HG03103 (cell line): ENCODE data around the gene NDRG4.

ENCODE experiments used
- ATAC-seq: cut with Tn5 transposase; IDR thresholded peaks from one replicate; pipeline ENCODE4 v1.9.1; 2021; ENCODE audit warnings: low read depth; ENCODE audit not compliant: unreplicated experiment

The NDRG4 gene

DNA sequence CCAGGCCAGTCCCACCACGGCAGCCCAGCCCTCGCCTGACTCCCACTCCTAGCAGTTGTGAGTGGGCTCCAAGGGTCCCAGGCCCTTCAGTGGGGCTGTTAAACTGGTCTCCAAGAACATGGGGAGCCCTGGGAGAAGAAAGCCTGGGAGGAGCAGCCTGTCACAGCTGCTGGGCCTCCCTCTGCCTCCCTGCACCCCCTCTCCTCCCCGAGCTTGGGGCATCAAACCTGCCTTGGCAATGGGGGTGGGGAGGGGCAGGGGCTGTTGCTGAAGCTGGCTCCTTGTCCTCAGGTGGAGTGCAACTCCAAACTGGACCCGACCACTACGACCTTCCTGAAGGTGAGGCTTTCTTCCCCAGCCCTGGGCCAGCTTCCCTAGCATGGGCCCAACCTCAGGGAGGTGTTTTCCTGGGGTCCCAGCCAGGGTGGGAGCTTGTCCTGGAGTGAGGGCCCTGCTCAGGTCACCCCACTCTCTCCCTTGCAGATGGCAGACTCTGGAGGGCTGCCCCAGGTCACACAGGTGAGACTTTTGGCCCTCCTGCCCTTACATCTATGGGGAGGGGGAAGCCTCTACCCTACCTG lies 8.8 kb downstream of the NDRG4 start:
- ATAC-seq = no peak

- no peak for ATAC-seq
Measured at GRCh38 chr16:58509256-58510096, 9.5 kb downstream of the NDRG4 start.

DNA sequence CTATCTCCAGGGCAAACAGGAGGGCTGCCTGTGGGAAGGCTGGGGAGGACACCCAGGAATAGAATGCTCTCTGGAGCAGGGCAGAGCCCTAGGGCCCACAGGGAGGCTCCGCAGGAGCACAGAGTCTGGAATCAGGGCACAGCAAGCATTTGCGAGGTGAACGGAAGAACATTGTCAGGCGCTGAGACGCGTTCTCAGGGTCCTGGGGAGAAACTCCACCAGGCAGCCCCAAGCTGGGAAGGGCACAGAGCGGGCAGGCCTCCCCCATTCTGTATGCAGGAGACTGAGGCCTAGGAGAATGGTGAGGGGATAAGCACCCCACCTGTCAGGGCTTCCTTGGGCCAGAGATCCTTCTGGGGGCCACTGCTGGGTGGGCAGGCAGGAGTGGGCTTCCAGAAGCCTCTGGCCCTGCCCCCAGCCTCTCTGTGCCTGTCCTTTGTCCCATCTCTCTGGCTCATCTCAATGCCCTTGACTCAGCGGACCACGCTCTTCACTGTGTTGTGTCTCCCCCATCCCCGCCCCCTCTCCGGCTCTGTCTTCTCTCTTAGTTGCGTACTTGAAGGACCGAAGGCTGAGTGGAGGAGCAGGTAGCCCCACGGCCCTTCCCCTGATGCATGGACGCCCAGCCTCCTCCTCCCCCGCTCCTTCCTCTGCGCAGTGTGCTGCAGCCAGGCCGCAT lies 10.3 kb downstream of the NDRG4 start:
- no peak for ATAC-seq

- ATAC-seq = no peak
Measured at GRCh38 chr16:58510776-58511628, 11.1 kb downstream of the NDRG4 start.

DNA sequence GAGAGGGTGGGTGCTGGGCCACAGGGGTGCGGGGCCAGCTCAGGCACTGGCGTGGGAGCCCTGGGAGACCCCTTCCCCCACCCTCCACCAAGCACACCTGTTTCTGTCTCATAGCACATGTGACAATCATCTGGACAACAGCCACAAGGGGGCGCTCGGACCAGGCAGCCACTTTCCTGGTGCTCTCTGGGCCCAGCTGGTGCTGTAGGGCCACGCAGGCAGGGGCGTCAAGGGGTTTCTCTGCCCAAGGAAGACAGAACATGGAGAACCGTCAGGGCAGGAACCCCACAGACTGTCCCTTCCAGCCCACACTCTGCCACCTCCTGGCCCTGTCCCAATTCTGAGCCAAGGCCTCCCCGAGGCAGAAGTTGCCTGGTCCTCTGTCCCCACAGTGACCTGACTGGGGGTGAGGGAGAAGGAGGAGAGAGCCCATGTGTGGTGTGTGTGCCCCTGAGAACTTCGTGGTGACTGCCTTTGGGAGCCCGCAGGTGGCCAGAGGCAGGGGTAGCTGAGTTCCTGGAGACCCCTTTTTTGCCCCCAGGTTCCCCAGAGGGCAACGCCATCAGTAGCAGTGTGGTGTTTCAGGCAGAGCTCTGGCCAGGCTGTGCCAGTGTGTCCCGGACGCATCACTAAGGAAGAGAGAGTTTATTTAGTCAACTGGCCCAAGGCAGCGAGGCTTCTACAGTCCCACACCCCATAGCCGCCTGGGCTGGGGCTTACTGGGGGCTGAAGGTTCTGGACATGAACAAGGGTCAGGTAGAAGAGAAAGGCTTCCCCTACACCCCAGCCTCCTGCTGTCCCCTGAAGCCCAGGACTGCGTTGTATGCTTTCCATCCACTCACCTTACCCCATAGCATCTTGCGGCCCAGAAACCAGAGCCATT lies 12.2 kb downstream of the NDRG4 start:
- no peak for ATAC-seq

DNA sequence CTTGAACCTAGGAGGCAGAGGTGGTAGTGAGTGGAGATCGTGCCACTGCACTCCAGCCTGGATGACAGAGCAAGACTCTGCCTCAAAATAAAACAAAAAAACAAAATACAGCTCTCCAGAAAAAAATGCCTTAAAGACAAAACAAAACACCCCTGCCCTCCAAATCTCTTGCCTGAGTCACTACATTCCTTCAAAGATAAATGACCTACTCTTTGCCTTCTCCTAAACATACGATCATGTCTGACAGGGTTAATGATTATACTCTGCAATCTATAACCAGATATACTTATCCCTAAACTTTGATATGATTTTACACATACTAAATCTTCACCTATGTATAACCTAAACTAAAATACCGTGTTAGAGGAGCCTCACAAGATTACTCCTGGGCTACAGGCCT lies 13.9 kb downstream of the NDRG4 start:
- ATAC-seq = no peak

DNA sequence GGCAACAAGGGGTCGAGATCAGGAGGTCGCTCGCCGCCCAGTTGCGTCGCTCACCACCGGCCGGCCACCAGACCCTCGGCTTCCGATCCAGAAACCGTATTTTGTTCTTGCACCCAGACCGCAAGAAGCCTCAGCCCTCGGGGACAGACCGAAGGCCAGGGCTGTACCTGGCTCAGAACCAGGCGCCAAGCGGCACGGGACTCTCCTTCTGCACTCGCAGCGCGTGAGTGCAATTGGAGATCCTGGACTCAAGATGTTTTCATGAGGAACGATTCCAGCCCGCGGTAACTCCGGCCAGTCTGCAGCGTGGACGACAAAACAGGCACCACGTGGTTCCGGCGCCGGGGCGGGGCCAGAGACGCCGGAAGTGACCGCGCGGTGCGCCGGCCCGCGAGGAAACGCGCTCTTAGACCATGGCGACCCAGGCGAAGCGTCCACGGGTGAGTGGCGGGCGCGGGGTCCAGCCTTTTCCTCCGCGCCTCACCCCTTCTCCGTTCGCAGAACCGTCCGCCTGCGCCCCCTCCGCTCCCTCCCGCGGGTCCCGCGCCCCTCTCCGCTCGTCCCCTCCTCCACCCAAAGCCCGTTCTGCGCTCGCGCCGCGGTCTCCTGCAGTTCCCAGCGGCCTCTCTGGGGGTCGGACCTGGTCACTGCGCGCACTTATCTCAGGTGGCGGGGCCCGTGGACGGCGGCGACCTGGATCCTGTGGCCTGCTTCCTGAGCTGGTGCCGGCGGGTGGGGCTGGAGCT lies 15.4 kb downstream of the NDRG4 start, which contains the start of gene SETD6:
Gene SETD6 (plus strand): TSS at position 393 of the 746 bp plus-strand sequence. CDS start 21 bp downstream, at position 414.
- peak; percentile 64 for ATAC-seq

DNA sequence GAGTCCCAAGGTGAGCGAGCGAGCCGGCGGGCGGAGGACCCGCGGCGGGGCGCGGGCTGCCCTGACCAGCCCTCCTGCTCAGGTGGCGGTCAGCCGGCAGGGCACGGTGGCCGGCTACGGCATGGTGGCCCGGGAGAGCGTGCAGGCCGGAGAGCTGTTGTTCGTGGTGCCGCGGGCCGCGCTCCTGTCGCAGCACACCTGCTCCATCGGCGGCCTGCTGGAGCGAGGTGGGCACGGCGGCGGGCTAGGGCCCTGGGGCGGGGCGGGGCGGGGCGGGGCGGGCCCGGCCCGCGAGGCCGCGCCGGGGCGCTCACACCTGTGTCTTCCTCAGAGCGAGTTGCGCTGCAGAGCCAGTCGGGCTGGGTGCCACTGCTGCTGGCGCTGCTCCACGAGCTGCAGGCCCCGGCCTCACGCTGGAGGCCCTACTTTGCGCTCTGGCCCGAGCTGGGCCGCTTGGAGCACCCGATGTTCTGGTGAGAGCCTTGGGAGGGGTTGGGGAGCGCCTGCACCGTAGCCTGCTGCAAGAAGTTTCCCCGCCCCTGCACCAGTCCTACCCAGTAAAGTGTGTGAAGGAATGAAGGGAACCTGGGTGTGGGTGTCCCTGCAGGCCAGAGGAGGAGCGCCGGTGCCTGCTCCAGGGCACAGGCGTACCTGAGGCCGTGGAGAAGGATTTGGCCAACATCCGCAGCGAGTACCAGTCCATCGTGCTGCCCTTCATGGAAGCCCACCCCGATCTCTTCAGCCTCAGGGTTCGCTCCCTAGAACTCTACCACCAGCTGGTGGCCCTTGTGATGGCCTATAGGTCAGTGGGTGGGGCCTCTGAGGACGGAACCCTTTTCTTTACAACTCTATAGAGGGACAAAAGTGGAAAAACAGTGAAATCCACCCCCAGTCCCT lies 16.2 kb downstream of the NDRG4 start:
- peak; percentile 29 for ATAC-seq

DNA sequence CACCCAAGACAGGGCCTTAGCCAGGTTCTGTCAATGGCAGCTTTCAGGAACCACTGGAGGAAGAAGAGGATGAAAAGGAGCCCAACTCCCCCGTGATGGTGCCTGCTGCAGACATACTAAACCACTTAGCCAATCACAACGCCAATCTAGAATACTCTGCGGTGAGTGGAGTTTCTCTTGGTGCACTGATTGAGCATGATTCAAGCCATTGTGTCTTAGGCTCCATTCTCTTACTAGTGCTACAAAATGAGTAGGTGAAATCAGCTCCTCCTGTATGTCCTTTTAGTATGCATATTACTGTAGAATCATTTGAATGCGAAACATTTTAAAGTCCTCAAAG lies 16.8 kb downstream of the NDRG4 start:
- ATAC-seq = no peak

- ATAC-seq = peak; percentile 37
Measured at GRCh38 chr16:58518083-58518979, 18.4 kb downstream of the NDRG4 start.

- ATAC-seq = no peak
Measured at GRCh38 chr16:58518980-58519368, 19.0 kb downstream of the NDRG4 start.

DNA sequence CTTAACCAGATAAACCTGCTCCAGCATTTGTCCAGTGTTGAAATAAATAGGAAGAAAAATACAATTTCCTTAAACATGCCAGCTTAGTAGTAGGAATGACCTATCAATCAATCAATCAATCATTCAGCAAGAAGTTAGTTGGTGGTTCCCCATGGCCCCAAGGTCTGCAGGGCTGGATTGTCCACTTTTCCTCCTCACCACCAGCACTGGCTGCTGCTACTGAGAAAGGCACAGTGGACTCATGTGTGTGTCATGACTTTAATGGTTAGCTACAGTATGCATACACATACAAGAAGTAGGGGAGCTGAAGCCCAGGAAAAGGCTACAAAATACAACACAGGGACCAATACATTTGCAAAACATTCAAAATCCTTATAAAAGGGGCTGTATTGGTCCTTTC lies 19.8 kb downstream of the NDRG4 start:
- no peak for ATAC-seq

DNA sequence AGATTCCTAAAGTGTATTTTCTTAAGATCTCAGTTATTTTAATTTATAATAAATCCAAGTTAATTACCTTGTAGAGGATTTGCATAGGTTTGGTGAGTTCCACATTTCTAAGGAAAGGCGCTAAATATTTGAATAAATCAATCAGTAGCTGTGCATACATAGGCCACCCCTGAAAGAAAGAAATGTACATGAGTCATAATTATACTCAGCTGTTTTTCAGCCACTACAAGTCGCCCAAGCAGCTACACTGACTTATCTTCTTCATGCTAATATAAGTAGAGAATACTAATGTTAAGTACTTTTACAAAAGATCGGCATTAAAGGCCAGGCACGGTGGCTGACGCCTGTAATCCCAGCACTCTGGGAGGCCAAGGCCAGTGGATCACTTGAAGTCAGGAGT lies 30.2 kb downstream of the NDRG4 start:
- ATAC-seq = no peak

DNA sequence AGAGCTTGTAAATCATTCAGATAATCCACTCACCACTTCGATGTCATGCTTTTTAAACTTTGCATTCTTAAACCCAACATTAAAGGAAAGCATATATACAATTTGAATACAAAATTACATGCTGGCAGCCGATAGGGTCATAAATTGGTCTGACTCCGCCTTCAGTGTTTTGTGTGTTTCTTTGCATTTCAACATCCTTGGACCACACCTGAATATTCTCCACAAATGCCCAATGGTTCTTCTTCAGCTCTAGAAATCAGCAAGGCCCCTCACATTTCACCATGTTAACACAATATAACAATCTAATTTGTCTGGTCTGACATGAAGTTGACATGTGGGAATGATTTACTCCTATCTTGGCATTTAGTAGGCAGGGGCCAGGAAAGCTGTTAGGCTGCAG lies 32.5 kb downstream of the NDRG4 start:
- no peak for ATAC-seq

- no peak for ATAC-seq
Measured at GRCh38 chr16:58533751-58534470, 34.0 kb downstream of the NDRG4 start.

GRCh38 chr16:58535100-58535499 lies 35.2 kb downstream of the NDRG4 start:
- no peak for ATAC-seq

- ATAC-seq = no peak
Measured at GRCh38 chr16:58536278-58536677, 36.3 kb downstream of the NDRG4 start.
